Astrocyte of the hippocampus (primary cell): ENCODE results near the gene PAFAH2.
A peak's percentile ranks its signal among the peaks of the same experiment; 100 is the strongest.
"Not testable (repeated sequence)": the region's sequence is repeated elsewhere in the genome, so short reads cannot be mapped to it uniquely, and the experiment has no call there.

ENCODE experiments used
- DNase-seq: peaks from one replicate; pipeline ENCODE4 v3.0.0; 2011; ENCODE audit warnings: low read depth, low spot score

PAFAH2 gene

DNA sequence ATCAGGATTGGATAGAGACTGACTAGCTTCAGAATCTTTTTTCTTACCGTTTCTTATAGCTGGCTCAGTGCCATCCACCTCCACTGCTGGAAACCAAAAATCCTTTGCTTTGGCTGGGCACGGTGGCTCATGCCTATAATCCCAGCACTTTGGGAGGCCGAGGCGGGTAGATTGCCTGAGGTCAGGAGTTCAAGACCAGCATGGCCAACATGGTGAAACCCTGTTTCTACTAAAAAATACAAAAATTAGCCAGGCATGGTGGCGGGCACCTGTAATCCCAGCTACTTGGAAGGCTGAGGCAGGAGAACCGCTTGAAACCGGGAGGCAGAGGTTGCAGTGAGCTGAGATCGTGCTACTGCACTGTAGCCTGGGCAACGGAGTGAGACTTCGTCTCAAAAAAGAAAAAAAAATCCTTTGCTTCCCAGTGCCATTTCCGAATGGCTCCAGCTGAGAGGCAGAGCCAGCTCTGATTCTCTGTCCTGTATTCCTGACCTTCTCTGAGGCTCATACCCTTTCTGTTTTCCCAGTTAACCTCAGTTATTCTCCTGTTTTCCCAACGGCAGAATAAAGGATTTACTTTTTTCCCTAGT lies 65.0 kb downstream of the PAFAH2 start:
- not testable (repeated sequence) for DNase-seq

DNA sequence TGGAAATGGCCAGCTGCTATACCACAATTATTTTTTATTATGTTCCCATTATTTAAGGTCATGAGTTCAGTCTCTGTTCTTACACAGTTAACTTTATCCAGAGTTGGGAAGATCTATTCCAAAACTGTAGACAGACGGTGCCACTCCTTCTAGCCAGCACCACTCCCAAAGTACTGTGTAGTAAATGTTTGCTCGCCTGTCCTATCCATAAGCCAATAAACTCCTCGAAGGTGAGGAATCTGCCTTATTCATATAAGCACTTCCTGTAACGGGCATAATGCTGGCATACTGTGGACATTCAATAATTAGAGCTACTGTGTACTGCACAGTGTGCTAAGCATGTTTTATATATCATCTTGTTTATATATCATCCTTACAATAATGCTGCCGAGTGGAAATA lies 65.5 kb downstream of the PAFAH2 start:
- DNase-seq: no peak

DNA sequence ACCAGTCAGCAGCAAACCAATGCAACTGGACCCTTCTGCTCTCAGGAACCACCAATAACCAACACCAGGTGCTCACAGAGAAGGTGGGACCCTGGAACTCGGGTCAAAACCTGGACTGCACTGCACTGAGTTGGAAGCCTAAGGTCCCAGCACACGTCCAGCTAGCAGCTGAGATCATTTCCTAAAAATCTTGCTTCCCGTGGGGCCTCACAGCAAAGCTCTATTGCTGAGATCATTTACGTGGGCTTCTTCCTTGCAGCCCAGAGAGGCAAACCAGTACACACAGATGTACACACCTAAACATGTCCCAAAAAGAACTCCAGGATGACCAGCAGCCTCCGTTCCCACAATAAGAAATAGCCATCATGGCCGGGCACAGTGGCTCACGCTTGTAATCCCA lies 68.8 kb downstream of the PAFAH2 start:
- no peak for DNase-seq

DNA sequence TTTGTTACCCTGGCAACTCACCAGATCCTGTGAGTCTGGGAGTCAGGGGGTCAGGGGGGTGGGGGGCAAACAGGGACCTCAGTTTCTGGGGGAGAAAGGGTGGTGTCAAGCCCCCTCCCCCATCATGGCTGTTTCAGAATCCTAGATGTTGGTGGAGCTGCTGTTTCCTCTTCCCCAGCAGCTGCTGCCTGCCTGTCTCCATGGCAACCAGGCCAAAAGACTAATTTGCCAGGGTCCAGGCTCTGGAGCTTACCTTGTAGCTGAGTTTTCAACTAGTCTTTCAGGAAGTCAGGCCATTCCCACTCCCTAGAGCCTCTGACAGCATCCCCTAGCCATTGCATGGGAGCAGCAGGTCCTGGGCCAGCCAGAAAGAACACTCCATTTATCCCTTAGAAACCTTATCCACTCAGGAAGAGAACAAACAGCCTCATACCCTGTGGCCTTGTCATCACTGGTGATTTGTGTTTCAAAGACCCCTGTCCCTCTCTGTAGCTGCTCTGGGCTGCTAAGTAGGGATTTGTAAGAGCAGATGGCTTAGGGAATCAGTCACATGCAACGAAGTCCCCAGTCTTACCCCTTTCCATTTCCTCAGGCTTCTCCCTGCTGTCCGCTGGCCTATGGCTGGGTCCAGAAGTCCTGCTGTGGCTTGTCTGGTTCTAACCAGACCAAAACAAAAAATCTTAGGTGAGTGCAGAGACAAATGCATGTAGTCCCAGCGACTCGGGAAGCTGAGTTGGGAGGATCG lies 70.2 kb downstream of the PAFAH2 start:
- DNase-seq: peak; percentile 48

DNA sequence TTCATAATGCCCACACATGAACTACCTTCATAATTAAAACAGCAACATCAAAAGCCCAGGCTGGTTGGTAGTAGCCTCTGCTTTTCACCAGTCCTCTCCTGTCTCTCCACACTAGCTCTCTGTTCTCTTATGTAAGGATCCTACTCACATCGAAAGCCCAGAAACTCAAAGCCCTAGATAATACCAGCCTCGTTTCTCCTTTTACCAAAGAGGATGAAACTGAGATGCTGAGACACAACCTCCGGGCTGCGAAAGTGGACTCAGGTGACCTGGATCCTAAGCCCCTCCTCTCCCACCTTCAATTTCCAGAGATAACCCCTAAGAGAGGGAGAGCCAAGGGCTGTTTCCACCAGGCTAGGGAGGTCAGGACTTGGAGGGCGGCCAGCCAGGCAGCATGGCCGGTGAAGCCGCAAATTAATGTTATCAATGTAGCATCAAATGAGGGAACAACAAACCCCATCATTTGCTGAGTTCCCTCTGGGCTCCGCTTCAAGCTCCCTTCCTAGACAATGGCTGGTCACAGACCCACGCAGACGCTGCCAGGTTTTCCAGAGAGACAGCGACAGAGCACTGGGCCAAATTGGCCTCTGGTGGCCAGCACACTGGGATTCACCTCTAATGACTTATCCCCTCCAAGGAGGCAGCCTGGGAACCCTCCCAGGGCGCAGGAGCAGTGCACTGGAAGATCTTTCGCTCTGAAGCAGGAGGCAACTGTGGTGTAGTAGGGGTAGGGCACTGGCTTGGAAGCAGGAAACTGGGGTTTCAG lies 70.9 kb downstream of the PAFAH2 start:
- DNase-seq: no peak

DNA sequence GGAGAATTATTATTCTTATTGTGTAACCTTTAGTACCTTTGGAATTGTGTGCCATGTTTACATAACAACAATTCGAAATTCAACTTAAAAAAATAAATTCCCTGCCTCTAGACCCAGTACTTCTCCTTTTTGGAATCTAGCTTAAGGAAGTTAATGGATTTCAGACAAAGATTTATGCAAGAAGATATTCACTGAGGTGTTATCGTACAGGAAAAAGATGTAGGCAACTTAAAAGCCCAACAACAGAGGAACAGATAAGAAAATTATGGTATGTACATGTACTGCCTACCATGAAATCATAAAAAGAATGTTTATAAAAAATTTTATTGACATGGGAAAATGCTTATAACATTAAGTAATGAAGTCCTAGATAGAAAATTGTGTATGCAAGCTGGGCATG lies 73.4 kb downstream of the PAFAH2 start:
- no peak for DNase-seq

DNA sequence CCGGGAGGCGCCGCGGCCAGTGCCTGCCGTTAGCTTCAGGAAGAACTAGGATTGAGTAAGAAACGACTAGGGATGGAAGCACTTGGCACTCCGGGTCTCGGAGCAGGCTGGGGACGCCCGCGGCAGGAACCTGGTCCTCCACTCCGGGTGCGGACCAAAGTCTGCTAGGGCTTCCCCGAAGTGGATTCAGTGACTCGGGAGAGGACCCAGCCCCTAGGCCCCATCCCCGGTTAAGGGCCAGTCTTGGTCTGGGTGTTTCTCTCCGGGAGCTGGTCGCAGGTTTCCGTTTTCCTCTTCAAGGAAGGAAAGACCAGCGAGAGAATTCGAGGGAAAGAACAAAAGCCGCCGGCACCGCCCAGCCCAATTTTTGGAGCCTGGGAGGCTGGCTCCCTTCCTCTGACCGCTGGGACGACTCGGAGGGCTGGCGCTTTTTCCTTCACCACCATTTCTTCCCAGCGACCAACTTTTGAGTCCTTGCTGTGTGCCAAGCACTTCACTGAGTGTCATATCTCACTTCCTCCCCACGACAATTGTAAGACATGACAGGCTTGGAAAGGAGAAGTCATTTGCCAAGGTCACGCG lies 74.8 kb downstream of the PAFAH2 start:
- no peak for DNase-seq

DNA sequence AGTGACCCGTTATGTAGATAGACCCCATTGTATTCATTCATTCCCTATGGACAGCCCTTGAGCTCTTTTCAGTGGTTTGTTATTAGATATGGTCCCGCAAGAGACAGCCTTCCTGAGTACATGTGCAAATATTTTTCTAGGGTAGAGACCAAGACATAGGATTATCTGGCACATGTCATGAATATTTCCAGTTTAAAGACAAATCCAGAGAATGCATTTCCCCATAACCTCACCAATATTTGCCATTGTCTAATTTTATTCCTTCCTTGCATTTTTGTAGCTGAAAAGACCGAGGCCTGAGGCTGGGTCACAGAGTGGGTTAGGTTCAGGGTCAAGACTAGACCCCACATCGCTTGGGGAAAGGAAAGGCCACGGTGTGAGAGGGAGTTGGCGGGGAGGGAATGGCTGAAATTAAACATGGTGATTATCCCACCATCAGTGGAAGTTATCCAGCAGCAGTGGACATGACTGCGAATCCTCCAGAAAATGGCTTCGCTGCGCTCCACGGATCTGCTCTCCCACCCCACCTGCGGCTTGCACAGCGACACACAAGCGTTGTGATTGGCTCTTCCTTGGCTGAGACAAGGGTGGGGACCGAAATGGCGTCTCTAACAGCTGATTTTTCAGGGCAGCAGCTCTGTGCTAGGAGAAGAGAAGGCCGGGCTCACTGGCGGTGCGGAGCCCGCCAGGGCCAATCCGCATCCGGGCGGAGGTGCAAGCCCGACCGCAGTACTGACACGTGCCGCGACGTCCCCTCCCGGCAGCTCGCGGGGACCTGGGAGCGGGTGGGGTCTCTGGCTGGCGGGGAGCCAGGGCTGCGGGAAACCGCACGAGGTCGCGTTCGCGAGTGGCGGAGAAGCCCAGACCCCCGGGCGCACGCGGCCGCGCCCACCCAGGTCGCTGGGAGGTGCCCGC lies 75.5 kb downstream of the PAFAH2 start:
- DNase-seq: peak; percentile 61

DNA sequence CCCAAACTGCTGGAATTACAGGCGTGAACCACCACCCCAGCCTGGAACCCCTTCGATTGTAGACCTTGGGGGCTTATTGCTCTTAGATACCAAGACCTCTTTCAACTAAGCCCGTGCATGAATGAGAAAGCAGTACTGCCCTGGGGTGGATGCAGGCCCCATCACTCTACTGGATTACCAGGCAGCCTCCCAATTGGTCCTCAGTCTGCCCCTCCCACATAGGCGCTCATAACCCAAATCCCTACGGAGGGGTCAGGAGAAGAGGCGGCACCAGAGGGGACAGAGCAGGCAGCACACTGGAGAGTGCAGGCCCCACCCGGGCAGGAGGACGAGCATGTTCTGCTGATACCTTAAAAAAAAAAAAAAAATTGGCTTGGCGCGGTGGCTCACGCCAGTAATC lies 79.2 kb downstream of the PAFAH2 start:
- DNase-seq: no peak

DNA sequence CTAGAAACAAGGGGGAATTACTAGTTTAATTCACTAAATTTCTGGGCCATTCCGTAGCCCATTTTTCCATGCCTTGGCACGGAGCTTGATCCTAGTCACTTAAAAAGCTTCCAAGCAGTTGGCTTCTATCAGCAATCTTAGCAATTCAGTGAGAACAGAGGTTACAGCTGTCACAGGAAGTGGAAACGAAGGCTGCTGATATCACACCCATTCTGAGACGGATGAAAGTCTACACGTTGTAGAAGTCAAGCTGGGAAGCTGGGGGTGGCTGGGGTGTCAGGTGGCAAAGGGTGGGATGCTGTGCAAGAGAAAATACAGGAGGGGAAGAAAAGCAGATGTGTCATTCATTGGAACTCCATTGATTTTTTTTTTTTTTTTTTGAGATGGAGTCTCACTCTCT lies 79.9 kb downstream of the PAFAH2 start:
- no peak for DNase-seq

DNA sequence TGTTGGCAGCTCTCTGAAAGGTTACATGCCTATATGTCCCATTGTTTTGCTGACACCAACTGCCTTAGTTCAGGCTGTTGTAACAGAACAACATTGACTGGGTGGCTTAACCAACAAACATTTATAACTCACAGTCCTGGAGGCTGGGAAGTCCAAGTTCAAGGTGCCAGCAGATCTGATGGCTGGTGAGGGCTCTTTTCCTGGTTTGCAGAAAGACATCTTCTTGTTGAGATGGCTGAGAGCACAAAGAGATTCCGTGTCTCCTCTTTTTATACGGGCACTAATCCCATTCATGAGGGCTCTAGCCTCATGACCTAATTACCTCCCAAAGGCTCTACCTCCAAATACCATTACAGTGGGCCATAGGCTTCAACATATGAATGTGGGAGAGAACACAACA lies 81.4 kb downstream of the PAFAH2 start:
- no peak for DNase-seq

DNA sequence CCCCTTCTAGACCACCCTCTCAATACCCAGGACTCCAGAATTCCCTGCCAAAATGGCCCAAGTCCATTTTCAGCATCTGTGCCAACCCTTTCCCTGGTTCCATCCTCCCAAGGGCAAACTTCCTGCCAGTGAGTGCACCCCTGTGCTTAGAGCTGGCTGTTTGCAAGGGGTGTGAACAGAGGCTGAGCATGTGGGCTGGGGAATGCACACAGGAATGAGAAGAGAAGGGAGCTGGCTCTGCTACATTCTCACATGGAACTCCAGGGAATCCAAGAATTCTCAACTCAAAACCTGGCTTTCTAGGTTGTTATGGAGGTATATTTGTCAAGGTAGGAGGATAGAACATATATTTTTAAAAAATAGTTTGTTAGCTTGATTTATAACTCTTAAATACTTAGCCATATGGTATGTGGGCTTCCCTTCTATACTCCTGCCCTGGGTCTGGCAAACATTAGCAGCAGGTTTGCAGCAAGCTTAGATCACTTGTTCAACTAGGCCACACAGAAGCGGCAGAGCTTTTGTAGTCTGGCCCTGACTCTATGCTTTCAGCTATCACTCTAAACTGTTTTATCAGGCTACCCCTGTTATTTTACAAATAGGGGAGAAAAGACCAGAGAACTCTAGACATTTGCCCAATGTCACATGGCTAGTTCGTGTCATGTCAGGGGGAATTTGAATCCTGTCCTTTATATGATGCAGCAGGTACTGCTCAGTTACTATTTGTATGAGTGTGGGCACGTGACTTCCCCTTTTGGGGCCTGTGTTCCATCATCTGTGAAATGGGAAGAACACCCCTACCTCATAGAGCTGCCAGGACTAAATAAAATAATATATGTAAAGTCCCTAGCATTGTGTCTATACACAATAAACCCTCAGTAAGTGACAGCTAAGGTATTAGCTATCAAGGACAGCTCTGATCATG lies 83.5 kb downstream of the PAFAH2 start:
- DNase-seq: no peak

DNA sequence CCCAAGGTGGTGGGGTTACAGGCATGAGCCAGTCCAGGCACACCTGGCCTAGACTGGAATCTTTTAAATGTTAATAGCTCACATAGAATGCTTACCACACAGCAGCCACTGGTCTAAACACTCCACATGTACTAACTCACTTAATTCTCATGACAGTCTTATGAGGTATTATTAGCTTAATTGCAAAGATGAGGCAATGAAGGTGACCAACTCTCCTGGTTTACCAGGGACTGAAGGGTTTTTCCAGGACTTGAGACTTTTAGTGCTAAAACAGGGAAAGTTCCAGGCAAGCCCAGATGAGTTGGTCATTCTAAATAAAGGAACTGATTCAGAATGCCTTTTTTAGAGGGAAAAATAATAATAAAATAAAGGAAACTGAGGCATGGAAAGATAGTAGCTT lies 84.7 kb downstream of the PAFAH2 start:
- no peak for DNase-seq

DNA sequence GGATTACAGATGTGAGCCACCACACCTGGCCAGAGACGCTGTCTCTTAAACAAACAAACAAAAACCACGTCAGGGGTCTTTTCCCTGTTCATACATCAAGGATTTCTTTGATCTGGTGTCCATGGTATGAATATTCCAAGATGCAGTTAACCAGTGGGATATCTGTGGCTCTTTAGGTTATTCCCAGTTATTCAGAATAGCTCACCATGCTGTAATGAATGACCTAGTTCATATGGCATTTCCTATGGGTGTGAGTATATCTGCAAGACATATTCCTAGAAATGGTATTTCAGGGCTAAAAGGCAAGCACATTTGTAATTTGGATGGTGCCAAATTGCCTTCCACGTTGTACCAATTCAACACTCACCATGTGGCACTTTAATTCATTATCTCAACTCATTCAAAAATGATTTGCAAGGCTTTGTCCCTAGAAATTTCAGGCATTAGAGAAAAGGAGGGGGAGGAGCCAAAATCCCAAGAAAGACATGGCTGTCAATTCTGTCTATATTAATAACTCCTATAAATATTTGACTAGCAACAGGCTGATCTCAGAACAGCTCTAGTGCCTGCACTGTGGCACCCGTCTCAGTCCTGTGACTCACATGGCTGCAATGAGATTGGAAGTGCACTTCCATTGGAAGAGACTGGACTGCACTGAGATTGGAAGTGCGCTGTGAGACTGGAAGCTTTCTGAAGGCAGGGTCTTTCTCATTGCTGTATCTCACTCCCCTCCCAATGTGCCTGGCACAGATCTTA lies 85.6 kb downstream of the PAFAH2 start:
- no peak for DNase-seq

DNA sequence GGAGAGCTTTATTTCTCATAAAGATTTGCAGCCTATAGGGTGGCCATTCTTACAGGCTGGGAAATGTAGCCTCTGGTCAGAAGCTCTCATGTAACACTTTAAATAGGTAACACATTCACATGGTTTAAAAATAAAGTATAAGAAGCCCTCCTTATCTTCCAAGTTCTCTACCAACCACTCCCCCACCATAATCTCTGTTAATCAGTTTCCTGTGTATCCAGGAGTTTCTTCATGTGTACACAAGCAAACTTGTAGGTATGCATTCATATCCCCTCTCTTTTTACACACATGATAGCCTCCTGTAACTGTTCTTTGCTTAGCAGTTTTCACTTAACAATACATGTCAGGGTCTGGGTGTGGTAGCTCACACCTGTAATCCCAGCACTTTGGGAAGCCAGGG lies 86.7 kb downstream of the PAFAH2 start:
- no peak for DNase-seq
